ENCODE results near the gene MGMT.

MGMT gene

DNA sequence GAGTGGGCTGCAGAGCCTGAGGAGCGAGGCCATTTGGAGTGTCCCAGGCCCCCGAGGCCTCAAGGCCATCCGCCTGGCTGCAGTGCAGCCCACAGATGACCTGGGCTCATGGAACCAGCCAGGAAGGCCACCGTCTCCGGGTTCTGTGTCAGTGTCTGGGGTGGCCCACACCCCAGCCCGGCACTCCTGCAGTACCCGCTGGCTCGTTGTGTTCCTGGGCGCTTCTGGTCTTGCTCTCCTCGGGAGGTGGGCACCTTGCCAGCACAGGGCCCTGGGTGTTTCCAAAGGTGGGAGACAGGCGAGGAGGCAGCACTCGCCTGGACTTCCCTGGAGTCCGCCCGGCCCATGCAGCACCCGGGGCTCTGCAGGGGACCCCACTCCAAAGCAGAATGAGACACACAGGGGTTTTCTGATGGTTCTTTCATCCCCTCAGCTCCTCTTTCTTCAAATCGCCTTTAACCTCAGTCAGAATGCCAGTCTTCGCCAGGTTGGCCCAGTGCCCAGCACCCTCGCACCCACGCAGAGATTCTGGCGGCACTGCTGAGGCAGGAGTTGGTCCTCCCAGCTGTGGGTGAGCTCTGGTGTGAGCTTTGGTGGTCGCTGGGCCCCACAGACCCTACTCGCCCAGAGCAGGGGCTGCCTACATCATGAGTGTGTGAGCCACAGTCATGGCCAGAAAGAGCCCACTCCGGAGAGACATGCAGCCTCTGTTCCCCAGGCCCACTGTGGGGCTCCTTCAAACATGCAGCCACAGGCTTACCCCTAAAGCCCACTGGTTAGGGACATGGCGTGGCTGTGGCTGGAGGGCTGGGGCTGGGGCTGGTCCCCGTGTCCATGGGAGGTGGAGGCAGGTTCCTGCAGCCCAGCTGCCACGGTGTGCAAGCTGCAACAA, 341.3 kb downstream of the MGMT start:
- DNase-seq (ENCODE audit: low spot score): no peak
- TF ChIP-seq CTCF (IDR thresholded peaks at IDR 0.05; ENCODE audit: extremely low read depth, missing control alignments): no peak

- no peak for DNase-seq (ENCODE audit: low spot score)
- no peak for TF ChIP-seq CTCF (IDR thresholded peaks at IDR 0.05; ENCODE audit: extremely low read depth, missing control alignments)
These were observed 342.4 kb downstream of the MGMT start for GRCh38 chr10:129809431-129809830.

GRCh38 chr10:129809841-129810240, 342.8 kb downstream of the MGMT start:
- no peak for DNase-seq (ENCODE audit: low spot score)
- no peak for TF ChIP-seq CTCF (IDR thresholded peaks at IDR 0.05; ENCODE audit: extremely low read depth, missing control alignments)

- no peak for DNase-seq (ENCODE audit: low spot score)
- no peak for TF ChIP-seq CTCF (IDR thresholded peaks at IDR 0.05; ENCODE audit: extremely low read depth, missing control alignments)
These were observed 344.2 kb downstream of the MGMT start for GRCh38 chr10:129811208-129811607.

- no peak for TF ChIP-seq CTCF (IDR thresholded peaks at IDR 0.05; ENCODE audit: extremely low read depth, missing control alignments)
- no peak for DNase-seq (ENCODE audit: low spot score)
These were observed 345.4 kb downstream of the MGMT start for GRCh38 chr10:129812398-129812797.

DNA sequence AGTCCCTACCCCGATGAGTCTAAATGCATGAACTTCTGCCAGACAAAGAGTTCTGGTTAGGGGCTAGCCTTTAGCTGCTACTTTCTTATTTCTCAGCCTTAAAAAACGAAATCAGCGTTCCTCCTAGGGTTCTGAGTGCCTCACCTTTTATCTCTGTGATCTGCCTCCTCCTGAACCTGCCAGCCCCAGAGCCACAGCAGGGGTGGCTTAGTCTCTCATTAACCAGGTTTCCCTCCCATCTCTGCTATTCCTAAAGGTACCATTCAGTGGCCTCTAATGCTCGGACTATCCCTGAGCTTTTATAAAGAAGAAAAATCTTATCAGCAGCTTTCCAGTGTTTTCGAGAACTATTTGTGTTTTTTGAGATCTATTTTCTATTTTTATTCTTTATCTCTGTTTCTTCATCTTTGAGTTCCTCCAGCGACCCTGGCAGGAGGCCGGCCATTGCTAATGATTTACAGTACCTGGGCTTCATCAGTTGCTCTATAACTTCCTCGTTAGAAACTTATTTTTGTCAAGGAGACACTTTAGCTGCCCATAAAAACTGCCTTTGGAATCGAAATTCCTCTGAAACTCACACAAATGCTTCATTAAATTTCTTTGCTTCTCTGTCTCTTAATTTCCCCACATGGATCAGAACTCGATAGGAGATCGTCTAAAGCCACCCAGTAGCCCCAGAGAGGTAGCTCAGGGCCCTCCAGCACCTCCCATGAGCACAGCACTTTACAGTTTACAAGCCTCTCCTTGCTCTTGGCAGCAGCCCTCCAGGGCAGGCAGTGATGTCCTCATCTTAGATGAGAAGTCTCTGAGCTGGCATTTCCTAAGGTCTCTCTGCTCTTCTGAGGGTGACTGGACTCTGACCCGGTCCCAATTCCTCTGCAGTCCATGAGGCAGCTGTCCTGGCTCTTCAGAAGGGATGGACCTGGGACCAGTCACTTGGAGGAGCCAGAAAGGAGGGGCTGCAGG, 347.9 kb downstream of the MGMT start:
- DNase-seq (ENCODE audit: low spot score): no peak
- no peak for TF ChIP-seq CTCF (IDR thresholded peaks at IDR 0.05; ENCODE audit: extremely low read depth, missing control alignments)

Measured in GM20000 (cell line).